ENCODE results near the gene CCBE1.

CCBE1 gene

DNA sequence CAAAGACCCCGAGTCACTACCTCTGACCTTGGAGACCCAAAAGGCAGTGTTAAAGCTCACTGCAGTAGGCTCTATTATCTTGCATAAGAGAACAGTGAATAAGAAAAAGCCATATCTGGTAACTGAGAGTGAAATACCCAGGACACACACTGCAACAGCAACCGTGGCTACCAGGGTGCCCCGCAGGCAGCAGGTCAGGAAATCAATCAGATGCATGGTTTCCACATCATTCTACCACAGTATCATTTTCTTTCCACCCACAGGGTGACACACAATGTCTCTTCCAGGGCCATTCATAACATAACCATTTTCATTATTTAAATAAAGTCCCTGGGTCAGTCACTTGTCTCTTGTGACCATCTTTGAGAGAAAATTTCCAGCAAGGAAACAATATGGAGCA lies 131.3 kb downstream of the CCBE1 start:
- FAIRE-seq = no peak

DNA sequence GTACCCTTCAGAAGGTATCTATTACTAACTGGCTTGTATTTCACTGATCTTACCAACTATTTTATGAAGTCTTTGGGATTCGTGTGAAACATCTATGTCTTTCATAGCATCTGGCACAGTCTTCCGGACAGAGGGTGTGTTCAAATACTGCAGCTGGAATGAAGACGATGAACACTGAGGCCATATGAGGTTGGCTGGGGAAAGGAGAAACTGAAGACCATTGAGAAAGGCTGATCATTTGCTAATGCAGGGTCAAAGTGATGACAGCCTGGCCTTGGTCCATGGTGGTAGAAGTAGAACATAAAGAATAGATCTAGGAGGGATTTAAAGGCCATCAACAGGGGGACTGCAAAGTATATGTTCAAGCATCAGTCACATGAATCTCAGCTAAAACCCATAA lies 132.7 kb downstream of the CCBE1 start:
- no peak for FAIRE-seq

DNA sequence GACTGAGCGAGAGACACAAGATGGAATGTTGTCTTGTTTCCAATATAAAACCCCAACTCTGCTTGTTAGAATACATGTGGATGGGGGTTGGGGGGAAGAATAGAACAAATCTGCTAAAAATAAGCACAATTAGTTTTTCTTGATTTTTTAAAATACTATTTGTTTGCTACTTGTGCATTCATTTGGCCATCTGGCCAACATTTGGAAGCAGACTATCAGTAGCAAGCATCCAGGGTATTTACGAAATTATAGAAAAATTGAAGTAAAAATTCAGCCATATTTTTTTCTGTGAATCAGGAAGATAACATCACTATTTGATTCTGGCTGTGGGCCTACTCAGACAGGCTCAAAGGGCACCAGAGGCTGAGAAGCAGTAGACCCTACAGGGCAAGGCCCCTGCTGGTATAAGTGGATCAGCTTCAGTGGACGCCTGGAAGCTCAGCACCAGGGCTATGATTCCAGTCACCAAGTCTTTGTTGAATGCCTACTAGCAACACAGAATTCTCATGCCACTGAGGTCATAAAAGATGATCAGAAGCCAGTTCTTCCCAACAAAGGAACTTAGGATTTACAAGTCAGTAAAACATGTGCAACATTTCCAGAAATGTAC lies 133.9 kb downstream of the CCBE1 start:
- FAIRE-seq = no peak

DNA sequence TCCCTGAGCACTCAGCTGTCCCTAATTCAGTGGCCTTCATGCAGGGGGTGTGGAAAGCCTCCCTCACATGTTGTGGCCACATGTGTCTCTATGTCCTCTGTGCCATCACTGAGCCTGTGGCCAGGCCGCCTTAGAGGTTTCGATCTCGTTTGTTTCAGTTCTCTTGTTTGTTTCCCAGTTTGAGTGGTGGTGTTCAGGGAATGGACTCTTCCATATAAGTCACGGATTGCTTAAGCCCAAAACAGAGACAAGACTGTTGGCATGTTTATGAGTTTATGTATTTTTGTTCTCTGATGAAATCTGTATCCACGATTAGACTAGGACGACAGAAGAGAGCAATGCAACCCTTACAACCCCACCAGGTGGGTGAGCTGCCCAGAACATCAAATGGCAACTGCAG lies 134.5 kb downstream of the CCBE1 start:
- FAIRE-seq = no peak

DNA sequence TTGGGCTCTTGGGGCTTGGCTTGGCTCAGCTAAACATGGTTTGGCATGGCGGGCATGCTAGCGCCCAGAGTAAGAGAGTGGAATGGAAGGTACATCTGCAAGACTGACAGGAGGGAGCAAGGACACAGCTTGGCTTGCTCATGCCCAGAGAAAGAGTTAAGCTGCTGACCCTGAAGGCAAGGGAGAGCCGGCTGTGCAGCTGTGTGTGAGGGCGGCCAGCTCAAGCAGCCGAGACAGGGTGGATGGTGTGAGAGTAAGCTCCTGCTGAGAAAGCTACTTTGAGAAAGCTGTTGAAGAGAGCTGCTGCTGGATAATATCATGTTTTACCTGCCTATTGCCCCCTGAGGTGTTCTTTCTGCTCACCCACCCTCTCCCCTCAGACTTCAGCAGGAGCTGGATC lies 135.6 kb downstream of the CCBE1 start:
- FAIRE-seq = no peak

DNA sequence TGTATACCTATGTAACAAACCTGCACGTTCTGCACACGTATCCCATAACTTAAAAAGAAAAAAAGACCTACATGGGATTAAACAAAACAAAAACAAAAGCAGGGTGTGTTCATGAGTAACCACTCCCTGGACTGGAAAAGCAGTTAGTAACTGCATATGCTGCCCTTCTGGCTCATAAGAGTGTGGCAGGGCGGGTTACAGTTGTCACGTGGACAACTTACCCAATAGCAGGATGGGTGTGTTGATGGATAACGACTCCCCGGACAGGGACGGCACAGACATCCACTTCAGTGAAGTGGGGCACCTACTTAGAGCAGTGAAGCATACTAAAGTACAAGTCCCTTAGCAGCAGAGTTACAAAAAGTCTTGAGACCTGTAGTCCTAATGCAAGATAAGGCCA lies 136.7 kb downstream of the CCBE1 start:
- no peak for FAIRE-seq

DNA sequence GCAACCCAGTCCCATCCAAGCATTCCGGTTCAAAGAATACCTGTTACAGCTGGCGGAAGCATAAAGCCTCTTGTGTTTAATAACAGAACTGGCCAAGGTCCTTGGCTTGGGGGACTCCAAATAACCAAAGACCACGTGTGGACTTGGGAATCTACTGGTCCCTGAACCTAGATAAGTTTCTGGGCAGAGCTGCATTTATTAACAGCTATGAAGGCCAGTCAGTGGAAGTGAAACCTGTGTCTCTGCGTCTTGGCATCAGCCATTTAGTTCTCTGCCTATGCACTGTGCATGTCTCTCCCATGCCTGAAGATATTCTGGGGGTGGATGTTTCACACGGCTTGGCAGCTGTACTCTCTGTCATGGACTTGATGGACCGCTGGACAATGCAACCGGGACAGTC lies 137.7 kb downstream of the CCBE1 start:
- FAIRE-seq = no peak

DNA sequence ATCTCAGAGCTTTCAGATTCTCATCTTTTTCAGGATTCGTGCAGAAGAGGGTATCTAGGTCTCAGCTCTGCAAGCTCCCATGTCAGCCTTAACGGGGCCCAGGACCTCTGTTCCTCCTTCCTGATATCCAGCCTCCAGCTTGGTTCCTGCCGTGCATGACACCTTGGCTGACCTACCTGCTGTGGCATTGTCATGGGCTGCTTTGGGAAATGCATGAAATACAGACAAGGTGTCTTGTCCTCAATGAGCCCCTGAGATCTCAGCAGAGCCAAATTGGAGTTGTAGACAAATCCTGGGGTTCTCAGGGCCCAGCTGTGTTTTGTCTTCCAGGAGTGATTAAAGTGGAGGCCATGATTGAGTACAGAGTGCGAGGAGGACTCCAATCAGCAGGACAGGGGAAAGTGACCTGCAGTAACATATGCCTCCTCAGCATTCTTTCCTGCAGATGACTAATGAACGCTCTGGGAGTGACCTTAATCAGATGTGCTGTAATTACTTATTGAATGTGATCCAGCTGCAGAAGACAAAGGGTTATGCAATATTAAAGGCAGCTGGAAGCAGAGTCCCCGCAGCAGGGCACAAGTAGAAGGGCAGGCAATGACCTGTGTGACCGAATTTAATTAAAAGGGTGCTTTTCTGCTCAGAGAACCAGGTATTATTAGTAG lies 141.1 kb downstream of the CCBE1 start:
- FAIRE-seq = no peak

DNA sequence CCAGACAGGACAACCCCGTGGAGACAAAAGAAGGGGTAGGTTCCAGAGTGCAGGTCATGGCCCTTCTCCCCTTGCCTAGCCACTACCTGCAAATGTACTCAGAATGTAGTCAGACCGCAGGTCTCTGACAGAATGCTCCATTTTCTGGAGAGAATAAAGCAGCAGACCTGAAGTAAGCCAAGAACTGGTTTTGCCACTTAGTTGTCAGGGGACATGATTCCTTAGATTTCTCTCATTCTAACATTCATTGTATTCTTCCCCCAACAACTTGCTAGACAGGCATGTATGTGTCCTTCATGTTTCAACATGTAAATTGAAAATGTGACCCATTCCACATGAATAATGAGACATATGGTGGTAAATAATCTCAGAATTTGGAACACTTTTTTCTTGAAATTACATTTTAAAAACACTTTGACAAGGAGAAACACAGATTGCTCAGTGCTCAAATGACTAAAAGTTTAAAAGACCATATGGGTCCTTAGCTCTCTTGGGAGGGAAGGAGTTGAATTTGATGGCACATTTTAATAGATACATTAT lies 142.4 kb downstream of the CCBE1 start:
- FAIRE-seq = no peak

DNA sequence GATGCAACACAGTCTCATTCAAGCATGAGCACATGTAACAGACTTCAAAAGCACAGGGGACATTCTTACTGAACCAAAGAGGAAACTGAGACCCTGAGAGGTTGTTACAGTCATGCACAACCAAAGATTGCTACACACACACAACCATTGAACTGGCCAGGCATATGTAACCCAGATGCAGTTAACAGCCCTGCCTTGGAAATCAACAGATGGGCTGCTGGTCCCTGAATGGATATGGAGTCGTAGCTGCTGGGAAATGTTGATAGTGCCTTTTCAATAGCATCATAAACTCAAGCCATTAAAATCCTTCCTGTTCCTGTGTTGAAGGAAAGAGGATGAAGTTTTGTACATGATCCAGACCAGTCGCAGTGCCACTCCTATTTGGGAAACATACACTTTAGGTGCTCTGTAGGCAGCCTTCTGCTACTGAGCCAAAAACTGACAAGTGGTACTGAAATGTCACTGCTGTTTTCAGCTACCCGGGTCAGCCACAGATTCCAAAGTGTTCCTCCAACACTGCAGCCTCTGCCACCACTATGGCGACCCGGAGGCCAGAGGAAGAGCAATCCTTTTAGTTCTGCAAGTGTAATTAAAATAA lies 143.9 kb downstream of the CCBE1 start:
- no peak for FAIRE-seq

DNA sequence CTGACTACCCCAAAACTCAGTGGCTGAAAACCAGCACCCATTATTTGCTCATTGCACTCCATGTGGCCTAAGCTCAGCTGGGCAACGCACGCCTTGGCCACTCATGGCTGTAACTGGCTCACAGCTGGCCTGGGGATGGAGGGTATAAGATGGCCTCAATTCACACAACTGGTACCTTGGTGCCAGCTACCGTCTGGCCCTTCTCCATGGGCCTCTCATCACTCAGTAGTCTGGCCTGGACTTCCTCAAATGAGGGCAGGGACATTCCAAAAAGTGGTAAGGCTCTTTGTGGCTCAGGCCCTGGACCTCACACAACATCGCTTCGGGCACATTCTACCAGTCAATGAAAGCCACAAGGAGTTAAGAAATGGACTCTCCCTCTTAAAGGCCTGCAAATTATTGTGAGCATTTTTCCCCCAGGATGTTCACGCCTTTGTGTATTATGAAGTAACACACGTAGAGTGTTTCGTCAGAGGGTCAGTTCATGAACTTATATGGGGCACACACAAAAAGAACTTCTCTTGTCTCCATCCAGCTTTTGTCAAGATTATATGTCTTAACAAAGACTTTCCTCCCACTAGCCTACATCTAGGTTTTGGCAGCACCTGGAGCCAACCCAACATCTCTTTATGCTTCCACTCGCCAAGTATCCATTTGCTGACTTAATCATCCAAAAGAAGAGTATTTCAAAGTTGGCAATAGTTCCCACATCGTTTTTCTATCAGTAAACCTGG lies 145.2 kb downstream of the CCBE1 start:
- FAIRE-seq = no peak

DNA sequence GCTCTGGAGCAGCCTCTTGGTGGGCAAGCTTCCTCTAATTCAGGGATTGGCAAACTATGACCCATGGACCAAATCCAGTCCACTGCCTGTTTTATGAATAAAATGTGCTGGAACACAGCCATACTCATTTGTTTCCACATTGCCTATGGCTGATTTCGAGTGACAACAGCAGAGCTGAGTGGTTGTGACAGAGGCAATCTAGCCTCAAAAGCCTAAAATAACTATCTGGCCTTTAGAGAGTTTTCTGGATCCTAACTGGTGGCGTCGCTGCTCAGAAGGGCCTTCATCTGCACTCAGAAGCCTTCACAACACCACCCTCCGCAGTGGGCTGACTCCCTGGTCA lies 147.1 kb downstream of the CCBE1 start:
- FAIRE-seq = no peak

DNA sequence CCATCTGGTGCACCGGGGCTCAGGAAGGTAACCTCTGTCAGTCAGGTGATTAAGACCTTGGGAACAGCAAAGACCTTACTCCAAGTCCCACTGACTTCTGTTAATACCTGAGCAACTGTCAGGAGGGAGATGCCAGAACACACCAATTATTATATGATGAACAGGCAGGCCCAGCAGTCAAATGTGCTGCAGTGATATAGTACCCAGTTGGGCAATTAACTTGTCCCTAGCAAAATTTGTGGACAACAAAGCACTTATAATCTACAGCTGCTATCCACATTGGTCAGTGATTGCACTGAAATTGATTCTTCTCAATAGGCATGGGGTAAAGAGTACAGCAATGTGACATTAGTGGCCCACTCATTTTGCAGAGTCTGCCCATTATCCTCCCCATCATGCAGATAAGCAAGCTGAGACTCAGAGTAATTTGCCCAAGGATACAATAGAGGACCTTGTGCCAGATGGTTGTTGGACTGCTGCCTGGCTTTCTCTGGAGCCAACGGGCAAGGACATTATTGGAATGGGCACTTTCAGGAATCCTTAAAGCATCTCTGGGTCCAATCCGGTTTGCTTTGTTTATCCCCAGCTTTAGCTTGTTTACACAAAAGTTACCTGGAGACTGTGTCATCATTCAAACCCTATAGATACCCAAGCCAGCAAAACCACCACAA lies 147.6 kb downstream of the CCBE1 start:
- FAIRE-seq = no peak

DNA sequence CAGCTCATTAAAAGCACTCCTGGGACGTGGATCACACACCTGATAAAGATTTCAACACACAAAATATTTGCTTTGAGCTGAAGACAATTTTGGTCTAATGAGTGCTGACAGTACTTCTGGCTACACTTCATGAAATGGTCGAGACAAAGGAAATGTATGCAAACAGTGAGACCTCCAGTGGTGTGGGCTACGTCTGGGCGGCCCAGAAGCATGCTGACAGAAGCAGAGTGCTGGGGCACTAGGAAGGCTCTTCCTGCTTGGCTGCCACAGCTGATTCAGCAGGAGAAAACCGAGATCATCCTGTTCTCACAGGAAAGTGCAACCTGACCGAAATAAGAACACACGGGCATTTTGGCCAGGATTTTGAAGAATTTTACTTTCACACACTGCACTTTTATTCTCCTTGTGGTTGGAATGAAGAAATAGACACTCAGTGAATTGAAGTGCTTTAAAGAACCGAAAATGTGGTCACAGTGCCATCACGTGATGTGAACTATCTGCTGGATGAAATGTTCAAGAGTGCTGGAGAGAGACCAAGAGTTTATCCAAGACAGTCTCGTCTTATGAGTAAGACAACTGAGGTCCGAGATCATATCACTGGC lies 149.5 kb downstream of the CCBE1 start:
- FAIRE-seq = no peak

DNA sequence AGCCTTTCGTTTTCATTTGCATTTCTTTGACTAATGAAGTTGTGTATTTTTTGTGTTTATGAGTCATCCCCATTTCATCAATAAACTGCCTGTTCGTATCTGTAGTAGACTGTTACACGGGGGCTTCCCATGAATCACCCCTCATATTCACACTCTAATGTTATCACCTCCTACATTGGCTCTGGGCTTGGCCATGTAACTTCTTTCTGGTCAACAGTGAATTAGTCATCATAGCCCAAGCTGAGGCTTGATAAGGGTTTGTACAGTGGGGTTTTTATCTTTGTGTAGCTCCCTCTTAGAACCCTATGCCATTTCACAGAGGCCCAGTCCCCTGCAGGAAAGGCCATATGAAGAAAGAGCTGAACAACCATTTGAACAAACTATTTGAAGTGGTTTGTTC lies 151.0 kb downstream of the CCBE1 start:
- no peak for FAIRE-seq

DNA sequence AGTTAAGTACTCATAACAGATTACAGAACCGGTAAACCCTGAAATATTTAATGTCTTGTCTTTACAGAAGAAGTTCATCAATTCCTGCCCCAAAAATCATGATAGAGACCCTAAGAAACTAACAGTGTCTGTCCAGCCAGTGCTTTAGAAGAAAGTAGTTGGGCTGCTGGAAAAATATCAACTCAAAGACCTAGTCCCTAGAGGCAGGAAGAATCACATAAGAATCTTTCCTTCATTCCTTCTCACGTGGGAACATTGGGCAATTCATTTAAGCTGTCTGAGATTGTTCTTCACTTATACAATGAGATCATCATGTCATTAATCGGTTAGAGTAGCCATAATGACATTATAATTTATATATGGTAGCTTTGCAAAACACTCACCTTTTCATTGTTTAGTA lies 156.4 kb downstream of the CCBE1 start:
- FAIRE-seq = no peak

DNA sequence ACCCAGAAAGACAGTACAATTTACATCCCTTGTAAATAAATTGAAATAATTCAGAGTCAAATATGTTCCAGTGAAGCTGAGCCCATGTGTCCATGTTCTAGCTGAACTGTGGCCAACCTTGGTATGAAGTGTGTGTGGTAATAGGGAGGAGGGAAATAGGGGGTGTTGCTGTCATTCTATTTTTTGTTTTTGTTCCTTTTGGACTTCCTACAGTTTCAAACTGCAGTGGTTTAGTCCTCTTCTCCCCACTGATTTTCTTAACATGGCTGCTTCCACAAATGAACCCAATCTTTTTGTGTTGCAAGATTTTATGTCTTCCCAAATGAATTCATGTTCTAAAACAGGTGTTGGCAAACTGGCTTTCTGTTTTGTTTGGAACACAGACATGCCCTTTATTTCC lies 156.9 kb downstream of the CCBE1 start:
- FAIRE-seq = no peak

DNA sequence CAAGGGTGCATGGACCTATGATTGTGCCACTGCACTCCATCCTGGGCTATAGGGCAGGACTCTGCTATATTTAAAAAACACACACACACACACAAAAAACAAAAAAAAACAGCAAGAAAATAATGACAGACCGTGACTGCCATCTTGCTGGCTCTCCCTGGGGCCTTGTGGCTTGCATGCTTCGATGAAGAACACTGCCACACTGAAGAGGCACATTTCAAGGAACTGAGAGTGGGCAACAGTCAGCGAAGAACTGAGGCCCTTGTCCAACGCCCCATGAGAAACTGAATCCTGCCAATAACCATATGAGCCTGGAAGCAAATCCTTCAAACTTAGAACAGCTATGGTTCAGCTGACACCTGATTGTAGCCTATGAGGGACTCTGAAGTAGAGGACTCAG lies 158.1 kb downstream of the CCBE1 start:
- FAIRE-seq = no peak

DNA sequence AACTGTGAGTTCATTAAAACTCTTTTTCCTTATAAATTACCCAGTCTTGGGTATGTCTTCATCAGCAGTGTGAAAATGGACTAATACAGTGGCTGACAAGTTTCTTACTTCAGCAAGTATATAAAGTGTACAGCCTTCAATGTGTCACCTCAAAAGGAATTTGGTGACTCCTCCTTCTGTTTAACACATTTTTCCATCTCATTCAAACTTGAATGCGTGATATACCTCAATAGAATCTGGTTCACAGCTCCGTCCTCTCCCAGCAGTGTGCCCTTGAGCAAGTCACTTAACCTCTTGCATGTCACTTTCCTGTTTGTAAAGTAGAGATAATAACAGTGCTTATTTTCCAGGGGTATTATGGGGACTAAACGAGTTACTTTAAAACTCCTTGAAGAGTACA lies 159.6 kb downstream of the CCBE1 start:
- no peak for FAIRE-seq

DNA sequence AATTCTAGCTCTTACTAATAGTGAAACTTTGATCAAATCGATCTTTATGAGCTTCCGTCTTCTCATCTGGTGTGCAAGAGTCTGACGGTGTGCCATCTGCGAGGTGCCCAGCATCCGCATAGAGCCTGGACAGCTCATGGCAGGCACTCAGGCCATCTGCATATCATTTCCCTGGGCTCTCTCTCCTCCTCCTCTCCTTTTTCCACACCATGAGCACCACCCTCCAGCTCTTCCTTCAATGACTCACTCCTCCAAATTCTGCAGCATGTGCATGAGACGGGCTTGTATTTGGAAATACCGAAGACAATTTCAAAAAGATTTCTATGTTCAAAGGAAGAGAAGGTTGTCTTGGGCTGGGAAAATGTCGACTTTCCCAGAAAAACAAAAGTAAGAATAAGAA lies 161.1 kb downstream of the CCBE1 start:
- FAIRE-seq = no peak

DNA sequence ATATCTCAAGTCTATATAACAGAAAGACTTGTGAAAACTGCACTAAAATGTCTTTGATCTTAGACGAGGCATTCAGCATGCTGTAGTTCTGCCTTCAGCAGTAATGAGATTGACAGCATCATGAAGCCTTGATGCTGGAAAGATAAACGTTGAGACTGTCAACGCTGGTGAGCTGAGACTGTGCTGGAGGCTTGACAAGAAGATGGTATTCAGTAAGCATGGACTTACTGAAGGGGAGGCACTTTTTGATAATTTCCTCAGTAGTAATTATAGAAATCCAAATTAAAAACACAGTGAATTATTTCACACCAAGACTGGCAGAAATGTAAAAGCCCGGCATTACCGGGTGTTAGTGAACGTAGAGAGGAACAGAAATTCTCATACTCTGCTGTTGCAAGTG lies 162.2 kb downstream of the CCBE1 start:
- FAIRE-seq = no peak

DNA sequence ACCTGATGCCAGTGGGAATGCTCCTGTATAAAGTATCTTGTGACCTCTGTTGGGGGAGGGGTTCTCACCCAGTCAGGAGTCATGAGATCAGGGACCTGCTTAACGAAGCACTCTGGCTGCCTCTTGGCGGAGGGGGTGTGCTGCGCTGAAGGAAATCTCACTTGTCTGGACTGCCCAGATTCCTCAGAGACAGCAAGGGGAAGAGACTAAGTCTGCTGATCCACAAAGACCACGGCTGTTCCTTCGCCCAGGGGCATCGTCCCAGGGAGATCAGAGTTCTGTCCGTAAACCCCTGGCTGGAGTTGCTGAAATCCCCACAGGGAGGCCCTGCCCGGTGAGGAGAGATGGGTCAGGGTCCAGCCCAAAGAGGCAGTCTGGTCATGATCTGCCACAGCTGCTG lies 168.4 kb downstream of the CCBE1 start:
- FAIRE-seq = no peak
